ACHN (cell line): ENCODE data around the gene SELENBP1.
"Not testable (repeated sequence)": the region's sequence is repeated elsewhere in the genome, so short reads cannot be mapped to it uniquely, and the experiment has no call there.

Experiments
- DNase-seq: peaks from one replicate; pipeline ENCODE4 v3.0.0-alpha.2; 2015
- in situ Hi-C: cut with HindIII; loops from 2 replicates; pipeline ENCODE4 v1.10.0; 2017; ENCODE audit warnings: low sequenced_read_pairs, low pct_ligation_motif_present, low pct_unique_long_range_greater_than_20kb

The SELENBP1 gene

DNA sequence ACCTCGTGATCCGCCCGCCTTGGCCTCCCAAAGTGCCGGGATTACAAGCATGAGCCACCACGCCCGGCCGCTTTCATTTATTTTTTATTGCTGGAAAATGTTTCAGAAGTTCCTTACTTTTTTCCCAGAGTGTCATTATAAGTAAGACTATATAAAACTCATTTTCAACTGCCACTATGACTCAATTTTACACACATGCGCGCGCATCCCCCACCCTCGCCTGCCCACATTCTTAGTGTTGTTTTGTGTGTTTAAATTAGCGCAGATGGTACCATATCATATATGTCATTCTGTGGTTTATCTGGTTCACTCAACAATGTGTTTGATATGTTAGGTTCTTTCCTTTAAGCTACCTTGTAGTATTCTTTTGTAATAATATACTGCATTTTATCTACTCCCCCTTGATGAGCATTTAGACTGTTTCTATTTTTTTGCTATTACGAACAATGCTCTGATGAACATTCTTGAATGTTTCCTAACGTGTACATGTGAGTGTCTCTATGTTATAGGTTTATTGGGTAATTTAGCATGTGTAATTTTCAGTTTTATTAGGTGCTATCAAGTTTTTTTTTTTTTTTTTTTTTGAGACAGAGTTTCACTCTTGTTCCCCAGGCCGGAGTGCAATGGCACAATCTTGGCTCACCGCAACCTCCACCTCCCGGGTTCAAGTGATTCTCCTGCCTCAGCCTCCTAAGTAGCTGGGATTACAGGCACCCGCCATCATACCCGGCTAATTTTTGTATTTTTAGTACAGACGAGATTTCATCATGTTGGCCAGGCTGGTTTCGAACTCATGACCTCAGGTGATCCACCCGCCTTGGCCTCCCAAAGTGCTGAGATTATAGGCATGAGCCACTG is 17.9 kb upstream of the SELENBP1 start:
- DNase-seq, in situ Hi-C loops: not testable (repeated sequence)

DNA sequence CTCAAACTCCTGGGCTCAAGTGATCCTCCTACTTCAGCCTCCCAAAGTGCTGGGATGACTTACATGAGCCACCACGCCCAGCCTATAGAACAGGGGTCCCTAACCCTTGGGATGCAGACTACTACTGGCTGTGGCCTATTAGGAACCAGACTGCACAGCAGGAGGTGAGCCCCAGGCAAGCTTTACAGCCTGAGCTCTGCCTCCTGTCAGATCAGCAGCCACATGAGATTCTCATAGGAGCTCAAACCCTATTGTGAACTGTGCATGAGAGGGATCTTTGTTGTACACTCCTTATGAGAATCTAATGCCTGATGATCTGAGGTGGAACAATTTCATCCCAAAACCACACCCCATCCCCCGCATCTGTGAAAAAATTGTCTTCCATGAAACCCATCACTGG is 13.5 kb upstream of the SELENBP1 start:
- in situ Hi-C loops = no loop called here
- no peak for DNase-seq

DNA sequence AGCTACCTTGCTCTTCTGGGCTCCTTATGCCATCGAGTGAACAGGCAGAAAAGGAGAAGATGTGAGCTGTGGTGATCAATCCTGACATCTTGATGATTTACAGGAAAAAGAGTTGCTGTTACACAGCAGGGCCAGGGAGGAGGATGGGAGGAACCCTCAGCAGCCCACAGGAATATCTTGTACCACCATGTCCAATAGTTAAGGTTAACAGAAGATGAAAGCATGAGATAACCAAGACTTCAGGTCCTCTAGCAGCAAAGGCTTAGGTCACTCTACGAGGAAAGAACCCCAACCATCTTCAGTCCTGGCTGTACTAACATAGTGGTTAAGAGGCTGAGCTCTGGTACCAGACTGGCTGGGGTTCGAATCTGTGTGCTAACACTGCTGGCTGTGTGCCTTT is 12.1 kb upstream of the SELENBP1 start:
- in situ Hi-C loops = no loop called here
- DNase-seq = no peak

DNA sequence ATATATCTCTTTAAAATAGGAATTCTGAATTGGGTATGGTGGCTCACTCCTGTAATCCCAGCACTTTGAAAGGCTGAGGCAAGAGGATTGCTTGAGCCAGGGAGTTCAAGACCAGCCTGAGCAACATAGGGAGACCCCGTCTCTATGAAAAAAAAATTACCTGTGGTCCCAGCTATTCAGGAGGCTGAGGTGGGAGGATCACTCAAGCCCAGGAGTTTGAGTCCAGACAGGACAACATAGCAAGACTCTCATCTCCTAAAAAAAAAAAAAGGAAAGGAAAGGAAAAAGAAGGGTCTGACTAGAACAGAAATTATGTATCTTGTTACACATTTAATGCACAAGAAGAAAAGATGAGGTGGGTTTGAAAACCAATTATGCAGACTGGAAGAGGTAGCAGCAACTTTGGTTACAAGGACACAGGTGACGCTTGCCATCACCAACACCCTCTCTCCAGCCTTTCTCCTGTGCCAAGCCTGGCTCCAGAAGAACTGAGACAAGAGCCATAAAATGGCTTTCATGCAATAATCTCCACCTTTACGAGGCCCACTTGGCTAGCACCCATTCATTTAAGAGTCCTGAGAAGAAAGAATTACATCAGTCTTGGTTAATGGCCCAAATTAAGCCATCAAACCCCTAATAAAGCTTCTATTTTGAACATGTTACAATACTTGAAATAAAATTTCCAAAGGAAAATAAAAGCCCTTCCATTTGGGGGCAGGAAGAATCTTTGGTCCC is 4.8 kb upstream of the SELENBP1 start:
- no peak for DNase-seq
- in situ Hi-C loops = no loop called here

DNA sequence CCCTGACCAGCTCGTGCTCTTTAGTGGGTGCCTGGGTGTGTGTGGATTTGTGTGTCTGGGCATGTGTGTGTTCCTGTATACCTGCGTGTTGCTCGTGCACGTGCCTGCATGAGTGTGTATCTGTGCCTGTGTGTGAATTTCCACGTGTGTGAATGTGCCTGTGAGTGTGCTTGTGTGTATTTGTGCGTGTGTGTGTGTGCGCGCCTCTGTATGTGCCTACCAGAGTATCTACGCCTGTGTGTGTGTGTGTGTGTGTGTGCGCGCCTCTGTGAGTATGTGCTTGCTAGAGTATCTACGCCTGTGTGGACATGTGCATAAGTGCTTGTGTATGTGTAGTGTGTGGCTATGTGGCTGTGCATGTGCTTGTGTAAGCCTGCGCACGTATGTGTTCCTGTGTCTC is 691 bp upstream of the SELENBP1 start:
- in situ Hi-C loops = no loop called here
- no peak for DNase-seq

DNA sequence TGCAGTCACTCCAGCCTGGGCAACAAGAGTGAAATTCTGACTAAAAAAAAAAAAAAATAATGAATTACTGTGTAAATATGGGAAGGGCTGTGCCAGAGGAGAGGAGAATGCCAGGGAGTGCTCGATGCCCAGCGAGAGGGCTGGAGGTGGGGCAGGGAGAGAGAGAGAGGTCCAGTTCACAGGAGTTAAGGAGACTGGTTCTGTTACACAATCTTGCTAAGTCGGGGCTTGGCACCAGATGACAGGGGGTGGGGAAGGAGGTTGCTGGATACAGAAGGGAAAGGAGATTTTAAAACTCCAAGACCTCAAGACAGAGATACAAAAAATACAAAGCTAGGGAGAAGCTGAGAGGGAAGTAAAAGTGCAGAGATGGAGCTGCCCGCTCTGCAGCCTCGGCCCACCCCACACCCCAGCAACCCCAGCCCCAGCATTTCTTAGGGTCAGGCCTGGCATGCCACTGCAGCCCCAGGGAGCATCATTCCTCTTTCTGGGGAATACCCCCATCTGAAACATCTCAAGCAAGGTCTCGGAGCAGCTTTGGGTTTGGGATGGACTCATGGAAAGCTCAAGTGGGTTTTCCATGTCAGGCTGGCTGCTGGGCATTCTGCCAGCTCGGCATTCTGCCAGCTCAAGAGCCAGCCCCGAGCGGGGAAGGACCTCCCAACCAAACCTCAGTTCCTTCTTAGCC is 991 bp downstream of the SELENBP1 start:
- in situ Hi-C loops = no loop called here
- DNase-seq = no peak

DNA sequence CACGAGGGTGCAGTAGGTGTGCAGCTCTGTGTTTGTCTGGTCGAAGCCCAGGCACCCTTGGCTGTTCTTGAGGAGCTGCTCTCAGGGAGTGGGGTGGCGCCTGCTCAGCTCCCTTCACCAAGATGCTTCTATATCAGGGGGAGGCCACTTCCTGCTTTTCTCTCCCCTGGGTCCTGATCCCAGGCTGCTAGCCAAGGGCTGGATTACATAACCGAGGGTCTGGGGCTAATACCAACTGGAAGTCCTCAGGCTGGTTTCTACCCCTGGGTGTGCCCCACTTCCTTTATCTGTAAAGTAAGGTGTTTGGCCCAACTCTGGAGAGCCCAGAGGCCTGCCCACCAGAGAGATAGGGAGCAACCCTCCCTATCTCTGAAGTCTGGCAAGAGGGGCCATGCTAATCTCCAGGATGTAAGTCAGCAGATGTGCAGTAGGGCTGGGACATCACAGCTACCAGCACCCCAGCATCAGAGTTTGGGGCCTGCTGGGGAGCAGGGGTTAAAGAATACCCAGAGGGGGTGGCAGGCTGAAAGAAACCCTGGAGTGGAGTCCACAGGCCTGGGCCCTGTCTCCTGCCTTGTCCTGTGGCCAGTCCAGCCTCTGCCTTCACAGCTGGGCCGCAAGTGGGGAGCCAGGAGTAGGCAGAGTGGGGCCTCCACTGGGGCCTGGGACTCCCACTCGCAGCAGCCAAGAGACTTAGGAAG is 2.1 kb downstream of the SELENBP1 start:
- no peak for DNase-seq
- in situ Hi-C loops = no loop called here

DNA sequence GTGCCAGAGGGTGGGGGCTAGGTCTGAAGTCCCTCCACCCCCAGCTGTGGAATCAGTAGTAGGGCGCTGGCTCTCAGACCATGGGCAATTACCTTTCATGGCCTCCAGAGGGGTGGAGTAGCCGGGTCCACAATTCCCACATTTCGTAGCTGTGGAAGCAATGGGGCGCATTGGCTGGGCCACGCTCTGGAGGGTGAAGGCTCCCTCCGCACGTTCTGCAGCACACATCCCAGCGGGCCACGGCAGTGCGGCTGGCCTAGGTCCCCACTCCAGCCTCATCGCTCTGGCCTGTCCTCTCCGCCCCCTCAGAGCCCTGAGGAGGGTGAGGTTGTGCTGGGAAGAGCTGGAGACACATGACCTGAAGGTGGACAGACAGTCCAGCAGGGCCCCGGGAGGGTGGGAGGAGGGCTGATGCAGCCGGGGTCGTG is 2.9 kb downstream of the SELENBP1 start:
- DNase-seq = no peak
- in situ Hi-C loops = no loop called here

DNA sequence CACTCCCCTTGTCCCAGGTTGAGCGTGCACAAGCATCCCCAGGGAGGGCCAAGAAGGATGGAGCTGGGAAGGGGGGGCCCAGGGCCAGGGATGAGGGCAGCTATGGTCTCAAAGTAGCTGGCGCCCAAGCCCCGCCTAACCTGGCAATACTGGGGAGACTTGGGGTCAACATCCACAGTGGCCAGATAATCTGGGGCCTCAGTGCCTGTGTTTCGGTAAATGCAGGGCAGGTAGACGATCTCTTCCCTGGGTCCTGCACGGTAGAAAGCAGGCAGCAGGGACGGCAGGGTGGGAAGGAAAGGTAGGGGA is 3.2 kb downstream of the SELENBP1 start:
- DNase-seq = no peak
- in situ Hi-C loops = no loop called here

DNA sequence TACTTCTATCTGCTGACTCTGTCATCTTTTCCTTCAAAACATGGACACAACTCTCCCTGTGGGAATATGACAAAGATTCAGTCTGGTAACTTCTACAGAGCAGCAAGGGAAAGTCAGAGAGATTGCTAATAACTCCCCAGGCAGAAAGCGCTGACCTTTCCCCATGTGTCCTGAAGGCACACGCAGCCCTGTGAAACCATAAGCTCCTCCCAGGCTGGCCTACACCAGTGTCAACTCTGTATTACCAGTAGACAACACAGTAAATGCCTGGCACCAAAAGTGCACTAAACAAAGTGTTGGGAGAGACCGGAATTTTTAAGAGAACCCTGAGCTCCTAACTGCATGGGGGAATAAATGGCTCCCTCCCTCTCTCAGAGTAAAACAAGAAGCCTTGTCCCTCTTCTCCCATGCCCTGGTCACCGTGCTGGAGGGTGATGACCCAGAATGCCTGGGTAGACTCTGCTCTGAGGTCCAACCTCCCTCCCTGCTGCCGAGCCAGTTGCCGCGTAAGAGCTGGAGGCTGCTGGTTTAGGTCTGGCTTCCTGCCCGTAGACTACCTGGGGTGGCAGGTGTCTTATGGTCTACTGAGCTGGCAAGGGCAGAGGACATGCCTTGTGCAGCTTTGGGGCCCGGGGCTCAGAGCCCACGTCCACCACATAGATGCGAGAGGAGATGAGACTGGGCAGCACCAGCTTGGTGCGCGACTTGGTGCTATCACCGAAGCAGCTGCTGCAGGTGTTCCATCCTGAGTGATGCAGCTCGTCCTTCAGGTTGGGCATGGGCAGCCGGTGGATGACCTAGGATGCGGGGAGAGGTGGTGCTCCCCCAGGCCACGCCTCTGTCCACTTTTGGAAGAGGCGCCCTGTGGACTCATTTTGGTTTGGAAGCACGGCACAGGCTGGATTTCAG is 3.9 kb downstream of the SELENBP1 start:
- no peak for DNase-seq
- in situ Hi-C loops = no loop called here

DNA sequence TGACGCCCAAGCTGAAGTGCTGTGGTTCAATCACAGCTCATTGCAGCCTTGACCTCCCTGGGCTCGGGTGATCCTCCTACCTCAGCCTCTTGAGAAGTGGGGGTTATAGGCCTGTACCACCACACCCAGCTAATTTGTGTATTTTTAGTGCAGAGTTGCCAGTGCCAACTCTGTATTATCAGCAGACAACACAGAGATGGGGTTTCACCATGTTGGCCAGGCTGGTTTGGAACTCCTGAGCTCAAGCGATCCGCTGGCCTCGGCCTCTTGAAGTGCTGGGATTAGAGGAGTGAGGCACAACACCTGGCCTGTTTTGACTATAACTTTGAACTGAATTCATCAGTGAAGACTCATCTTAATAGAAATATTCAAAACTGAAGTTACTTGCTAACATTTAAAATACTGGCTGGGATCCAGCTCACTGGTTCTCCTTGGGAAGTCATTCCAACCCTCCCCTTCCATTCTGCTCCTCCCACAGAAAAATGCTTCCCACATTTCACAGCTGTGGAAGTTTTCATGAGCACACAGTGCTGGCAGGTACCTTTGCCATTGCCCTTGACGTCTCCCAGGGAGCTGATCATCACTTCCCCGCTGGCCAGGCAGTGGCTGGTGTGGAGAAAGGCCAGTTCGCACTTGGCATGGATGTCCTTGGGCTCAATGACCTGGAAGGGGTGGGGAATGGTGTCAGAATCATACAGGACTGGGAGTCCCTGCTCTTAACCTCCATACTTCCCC is 4.7 kb downstream of the SELENBP1 start:
- in situ Hi-C loops = no loop called here
- no peak for DNase-seq

DNA sequence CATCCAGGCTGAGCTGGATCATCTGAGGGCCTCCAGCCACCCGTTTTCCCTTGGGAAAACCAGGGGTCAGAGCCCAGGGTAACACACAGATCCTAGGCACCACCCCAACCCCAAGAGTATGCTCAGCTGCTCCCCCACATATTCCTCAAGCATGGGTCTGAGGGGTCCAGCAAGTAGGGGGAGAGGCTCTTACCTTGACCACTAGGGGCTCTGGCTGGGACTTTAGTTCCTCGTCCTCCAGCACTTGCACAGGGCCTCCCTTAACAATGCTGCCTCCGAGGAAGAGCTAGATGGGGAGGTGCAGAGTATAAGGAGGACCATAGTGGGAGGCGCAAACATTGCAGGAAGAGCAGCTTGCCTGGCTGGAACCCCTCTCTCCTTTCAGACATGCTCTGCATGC is 7.5 kb downstream of the SELENBP1 start:
- in situ Hi-C loops = no loop called here
- DNase-seq = no peak

DNA sequence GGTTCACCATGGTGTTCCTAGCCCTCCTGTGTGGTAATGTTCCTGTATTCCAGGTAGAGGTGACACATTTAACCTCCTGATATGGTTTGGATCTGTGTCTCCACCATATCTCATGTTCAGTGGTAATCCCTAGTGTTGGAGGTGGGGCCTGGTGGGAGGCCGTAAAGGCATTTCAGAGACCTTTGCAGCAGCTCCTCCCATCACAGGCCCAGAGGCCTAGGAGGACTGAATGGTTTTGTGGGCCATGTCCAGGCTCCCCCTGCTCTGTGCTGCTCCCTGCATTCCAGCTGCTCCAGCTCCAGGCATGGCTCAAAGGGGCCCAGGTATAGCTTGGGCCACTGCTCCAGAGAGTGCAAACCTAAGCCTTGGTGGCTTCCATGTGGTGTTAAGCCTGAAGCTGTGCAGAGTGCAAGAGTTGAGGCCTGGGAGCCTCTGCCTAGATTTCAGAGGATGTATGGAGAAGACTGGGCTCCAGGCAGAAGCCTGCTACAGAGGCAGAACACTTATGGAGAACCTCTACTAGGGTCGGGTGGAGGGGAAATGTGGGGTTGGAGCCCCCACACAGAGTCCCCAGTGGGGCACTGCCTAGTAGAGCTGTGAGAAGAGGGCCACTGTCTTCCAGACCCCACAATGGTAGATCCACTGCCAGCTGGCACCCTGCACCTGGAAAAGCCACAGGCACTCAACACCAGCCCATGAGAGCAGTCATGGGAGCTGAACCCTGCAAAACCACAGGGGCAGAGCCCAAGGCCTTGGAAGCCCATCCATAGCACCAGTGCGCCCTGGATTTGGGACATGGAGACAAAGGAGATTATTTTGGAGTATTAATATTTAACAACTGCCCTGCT is 10.0 kb downstream of the SELENBP1 start:
- in situ Hi-C loops = no loop called here

DNA sequence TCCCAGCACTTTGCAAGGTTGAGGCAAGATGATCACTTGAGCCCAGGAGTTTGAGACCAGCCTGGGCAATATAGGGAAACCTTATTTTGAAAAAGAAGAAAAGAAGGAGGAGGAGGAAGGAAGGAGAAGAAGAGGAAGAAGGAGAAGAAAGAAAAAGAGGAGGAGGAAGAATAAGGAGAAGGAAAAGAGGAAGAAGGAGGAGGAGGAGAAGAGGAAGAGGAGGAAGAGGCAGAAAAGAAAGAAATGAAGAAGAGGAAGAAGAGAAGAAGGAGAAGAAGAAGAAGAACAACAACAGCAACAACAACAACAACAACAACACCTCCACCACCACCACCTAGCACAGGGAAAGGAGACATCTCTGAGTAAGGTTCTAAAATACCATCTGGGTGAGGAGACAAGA is 10.6 kb downstream of the SELENBP1 start:
- DNase-seq = no peak
- in situ Hi-C loops = no loop called here

More for the DNA sequence above, 10.0 kb downstream of the SELENBP1 start:
- DNase-seq = no peak

DNA sequence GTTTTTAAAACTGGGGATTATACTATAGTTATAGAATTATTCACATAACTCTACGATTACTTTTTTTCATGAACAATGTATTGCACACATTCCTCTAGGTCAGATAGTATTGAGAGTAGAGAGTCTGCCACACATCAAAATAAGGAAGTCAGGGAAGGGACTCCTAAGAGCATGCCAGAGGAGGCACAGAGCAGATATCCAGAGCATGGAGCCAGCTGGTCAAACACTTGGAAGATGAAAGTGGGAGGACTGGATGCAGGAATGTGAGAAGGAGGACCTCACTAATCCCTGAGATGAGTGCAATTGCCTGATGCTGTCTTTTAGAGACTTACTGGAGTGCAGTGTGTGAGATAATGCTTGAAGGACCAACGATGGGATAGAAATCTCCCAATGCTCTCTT is 15.8 kb downstream of the SELENBP1 start:
- DNase-seq = no peak
- in situ Hi-C loops = no loop called here

DNA sequence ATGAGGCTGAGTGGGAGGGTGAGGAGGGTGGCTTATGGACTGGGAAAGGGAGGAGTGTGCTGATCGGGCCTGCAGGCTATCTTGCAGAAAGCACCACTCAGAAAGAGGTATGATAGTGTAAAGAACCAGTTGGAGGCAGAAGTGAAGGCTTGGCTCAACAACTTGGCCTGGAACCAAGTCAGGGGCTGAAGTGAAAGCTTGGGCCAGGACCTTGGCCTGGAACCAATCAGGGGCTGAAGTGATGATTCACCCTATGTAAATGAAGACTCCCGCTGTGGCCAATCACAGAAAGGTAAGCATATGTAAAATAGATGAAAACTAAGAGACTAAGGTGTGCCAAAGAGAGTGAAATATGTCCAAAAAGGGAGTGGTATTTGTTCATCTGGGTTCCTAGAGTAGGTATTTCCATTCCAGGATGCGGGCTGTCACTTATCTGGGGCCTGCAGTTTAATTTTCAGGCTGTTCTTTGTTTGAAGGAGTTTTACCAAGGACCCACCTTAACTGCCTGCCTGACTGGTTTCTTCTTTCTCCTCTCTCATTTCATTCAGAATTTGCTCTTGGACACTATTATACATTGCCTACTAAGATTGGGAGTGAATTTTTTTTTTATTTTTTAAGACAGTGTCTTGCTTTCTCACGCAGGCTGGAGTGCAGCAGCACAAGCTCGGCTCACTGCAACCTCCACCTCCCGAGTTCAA is 20.3 kb downstream of the SELENBP1 start:
- in situ Hi-C loops = no loop called here

More for the DNA sequence above, 20.3 kb downstream of the SELENBP1 start:
- no peak for DNase-seq
